HepG2 (cell line): ENCODE measurements around the gene GGA1. TPM values are rescaled to one million over a fixed set of nuclear protein-coding genes. Genes with fewer than 3 reads are reported as not detected.

Experiments used
- AKAP8 ChIP-seq: sonication (generic); formaldehyde crosslinking; IDR thresholded peaks from 2 replicates; pipeline ENCODE4 v1.5.1; 2020; ENCODE audit warnings: mild to moderate bottlenecking, missing genetic modification reagents
- BHLHE40 ChIP-seq: IDR thresholded peaks from 2 replicates; pipeline ENCODE4 v1.6.1; 2011; ENCODE audit warnings: low read length, improper control_type of control experiment
- CEBPG ChIP-seq: IDR thresholded peaks from 2 replicates; pipeline ENCODE4 v1.6.1; 2016
- EHMT2 ChIP-seq: fragments of 200-600 bp; sonication (generic); IDR thresholded peaks from 2 replicates; pipeline ENCODE4 v1.7.0; 2017; ENCODE audit warnings: antibody characterized with exemption, low read depth, low read length, borderline replicate concordance
- ISX ChIP-seq: sonication (generic); formaldehyde crosslinking; conservative IDR thresholded peaks from 2 replicates; pipeline ENCODE4 v1.5.0; 2020; ENCODE audit warnings: missing genetic modification reagents
- KLF13 ChIP-seq: sonication (generic); formaldehyde crosslinking; IDR thresholded peaks from 2 replicates; pipeline ENCODE4 v1.4.0; 2020; ENCODE audit warnings: mild to moderate bottlenecking, missing genetic modification reagents
- KMT2A ChIP-seq: sonication (generic); formaldehyde crosslinking; IDR thresholded peaks from 2 replicates; pipeline ENCODE4 v1.4.0; 2020; ENCODE audit warnings: missing genetic modification reagents
- NCOR1 ChIP-seq: fragments of 200-600 bp; sonication (generic); IDR thresholded peaks from 2 replicates; pipeline ENCODE4 v1.7.0; 2017; ENCODE audit warnings: antibody characterized with exemption, low read length, borderline replicate concordance
- SP5 ChIP-seq: IDR thresholded peaks from 2 replicates; pipeline ENCODE4 v1.6.1; 2016; ENCODE audit warnings: low read depth, borderline replicate concordance
- SRF ChIP-seq: IDR thresholded peaks from 2 replicates; pipeline ENCODE4 v1.6.1; 2011; ENCODE audit warnings: mild to moderate bottlenecking, low read depth, low read length, moderate library complexity
- SRSF4 ChIP-seq: fragments of 200-400 bp; formaldehyde crosslinking; IDR thresholded peaks from one replicate; pipeline ENCODE4 v1.6.1; 2018; ENCODE audit warnings: mild to moderate bottlenecking, low read depth, low read length, moderate library complexity; ENCODE audit not compliant: poor library complexity, severe bottlenecking
- TMF1 ChIP-seq: sonication (generic); formaldehyde crosslinking; IDR thresholded peaks from 2 replicates; pipeline ENCODE4 v1.8.1; 2022; ENCODE audit warnings: low read depth, missing genetic modification reagents
- ZNF292 ChIP-seq: sonication (generic); formaldehyde crosslinking; IDR thresholded peaks from 2 replicates; pipeline ENCODE4 v1.8.1; 2022; ENCODE audit warnings: mild to moderate bottlenecking, low read depth, missing genetic modification reagents, borderline replicate concordance
- ZNF430 ChIP-seq: sonication (generic); formaldehyde crosslinking; IDR thresholded peaks from 2 replicates; pipeline ENCODE4 v1.9.0; 2021; ENCODE audit warnings: mild to moderate bottlenecking, missing genetic modification reagents
- ZNF546 ChIP-seq: sonication (generic); formaldehyde crosslinking; conservative IDR thresholded peaks from 2 replicates; pipeline ENCODE4 v1.8.1; 2023; ENCODE audit warnings: mild to moderate bottlenecking, missing genetic modification reagents
- ZNF761 ChIP-seq: sonication (generic); formaldehyde crosslinking; conservative IDR thresholded peaks from 2 replicates; pipeline ENCODE4 v1.4.0; 2020; ENCODE audit warnings: mild to moderate bottlenecking, missing genetic modification reagents
- ZSCAN12 ChIP-seq: sonication (generic); formaldehyde crosslinking; IDR thresholded peaks from 2 replicates; pipeline ENCODE4 v1.9.0; 2021; ENCODE audit warnings: mild to moderate bottlenecking, missing genetic modification reagents
- polyA plus RNA-seq, 8 experiments: library from polyadenylated mRNA; depleted of rRNA in 3 of 8; stranded (reverse) in 7 of 8; unstranded in 1 of 8; fragments of >200 nt; fragmentation: Illumina TruSeq in 4 of 8; extraction: Trizol in 4 of 8; gene quantifications; 2 replicates each; pipeline versions ENCODE4 v1.2.1 to v1.2.3, GENCODE V29; 2011 to 2016; ENCODE audit warnings: low read depth in 4 of 8, missing spikeins in 1 of 8, mixed read lengths in 1 of 8; ENCODE audit not compliant: insufficient read depth in 1 of 8
- total RNA-seq, 5 experiments: library from RNA; depleted of rRNA; stranded (reverse); fragments of >200 nt; fragmentation: Illumina TruSeq; extraction: Trizol; gene quantifications; 2 replicates each; pipeline ENCODE4 v1.2.3, GENCODE V29; 2016; ENCODE audit warnings: low read depth in 1 of 5
- TF ChIP-seq, protein P1 (sequence below): sonication (generic); formaldehyde crosslinking; IDR thresholded peaks from 2 replicates; pipeline ENCODE4 v1.4.0; 2020; ENCODE audit warnings: missing genetic modification reagents
- TF ChIP-seq, protein P2 (sequence below): sonication (generic); formaldehyde crosslinking; IDR thresholded peaks from 2 replicates; pipeline ENCODE4 v1.5.1; 2020; ENCODE audit warnings: mild to moderate bottlenecking, missing genetic modification reagents
- TF ChIP-seq, protein P3 (sequence below): sonication (generic); formaldehyde crosslinking; IDR thresholded peaks from 2 replicates; pipeline ENCODE4 v1.8.0; 2022; ENCODE audit warnings: mild to moderate bottlenecking, missing genetic modification reagents, borderline replicate concordance

GGA1 gene
- total and polyA plus RNA-seq, 2 of the 13 experiments (the other 11 are each of a cell fraction or from before 2014, with no cell fraction given) = 29.1 to 87.2 TPM

DNA sequence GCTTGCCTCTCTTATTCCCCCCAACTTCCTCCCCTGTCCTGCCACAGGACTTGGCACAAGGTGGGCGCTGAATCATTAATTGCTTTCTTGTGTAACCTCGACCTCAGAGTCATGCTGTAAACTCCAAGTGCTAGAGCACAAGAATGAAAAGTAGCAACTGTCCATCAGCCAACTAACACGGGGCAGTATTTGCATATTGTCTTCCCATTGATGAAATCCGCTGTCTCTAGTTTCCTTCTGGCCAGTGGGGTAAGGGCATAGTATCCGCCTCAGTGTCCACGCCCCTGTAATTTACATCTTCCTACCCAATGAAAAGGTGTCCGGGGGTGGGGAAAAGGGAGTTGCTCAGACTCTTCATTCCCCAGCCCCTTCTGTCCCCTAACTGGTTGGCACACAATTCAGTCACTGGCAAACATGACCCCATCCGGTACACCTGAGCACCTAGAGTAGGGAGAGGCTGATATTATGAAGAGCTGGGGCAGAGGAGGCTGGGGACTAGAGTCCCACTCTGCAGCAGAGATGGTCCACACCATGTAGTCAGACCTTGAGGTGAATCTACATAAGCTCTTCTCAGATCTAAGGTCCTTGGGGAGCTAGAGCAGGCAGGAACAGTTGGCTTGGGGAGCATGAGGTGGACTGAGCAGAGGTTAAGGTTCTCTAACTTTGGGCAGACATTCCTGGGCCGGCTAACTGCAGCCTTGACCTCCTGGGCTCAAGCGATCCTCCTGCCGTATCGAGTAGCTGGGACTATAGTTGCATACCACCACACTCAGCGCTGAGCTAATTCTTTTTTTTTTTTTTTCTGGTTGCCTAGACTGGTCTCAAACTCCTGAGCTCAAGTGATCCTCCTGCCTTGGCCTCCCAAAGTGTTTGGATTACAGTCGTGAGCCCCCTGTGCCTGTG lies 6.8 kb upstream of the GGA1 start (continued):
- TF ChIP-seq, protein P1, sequence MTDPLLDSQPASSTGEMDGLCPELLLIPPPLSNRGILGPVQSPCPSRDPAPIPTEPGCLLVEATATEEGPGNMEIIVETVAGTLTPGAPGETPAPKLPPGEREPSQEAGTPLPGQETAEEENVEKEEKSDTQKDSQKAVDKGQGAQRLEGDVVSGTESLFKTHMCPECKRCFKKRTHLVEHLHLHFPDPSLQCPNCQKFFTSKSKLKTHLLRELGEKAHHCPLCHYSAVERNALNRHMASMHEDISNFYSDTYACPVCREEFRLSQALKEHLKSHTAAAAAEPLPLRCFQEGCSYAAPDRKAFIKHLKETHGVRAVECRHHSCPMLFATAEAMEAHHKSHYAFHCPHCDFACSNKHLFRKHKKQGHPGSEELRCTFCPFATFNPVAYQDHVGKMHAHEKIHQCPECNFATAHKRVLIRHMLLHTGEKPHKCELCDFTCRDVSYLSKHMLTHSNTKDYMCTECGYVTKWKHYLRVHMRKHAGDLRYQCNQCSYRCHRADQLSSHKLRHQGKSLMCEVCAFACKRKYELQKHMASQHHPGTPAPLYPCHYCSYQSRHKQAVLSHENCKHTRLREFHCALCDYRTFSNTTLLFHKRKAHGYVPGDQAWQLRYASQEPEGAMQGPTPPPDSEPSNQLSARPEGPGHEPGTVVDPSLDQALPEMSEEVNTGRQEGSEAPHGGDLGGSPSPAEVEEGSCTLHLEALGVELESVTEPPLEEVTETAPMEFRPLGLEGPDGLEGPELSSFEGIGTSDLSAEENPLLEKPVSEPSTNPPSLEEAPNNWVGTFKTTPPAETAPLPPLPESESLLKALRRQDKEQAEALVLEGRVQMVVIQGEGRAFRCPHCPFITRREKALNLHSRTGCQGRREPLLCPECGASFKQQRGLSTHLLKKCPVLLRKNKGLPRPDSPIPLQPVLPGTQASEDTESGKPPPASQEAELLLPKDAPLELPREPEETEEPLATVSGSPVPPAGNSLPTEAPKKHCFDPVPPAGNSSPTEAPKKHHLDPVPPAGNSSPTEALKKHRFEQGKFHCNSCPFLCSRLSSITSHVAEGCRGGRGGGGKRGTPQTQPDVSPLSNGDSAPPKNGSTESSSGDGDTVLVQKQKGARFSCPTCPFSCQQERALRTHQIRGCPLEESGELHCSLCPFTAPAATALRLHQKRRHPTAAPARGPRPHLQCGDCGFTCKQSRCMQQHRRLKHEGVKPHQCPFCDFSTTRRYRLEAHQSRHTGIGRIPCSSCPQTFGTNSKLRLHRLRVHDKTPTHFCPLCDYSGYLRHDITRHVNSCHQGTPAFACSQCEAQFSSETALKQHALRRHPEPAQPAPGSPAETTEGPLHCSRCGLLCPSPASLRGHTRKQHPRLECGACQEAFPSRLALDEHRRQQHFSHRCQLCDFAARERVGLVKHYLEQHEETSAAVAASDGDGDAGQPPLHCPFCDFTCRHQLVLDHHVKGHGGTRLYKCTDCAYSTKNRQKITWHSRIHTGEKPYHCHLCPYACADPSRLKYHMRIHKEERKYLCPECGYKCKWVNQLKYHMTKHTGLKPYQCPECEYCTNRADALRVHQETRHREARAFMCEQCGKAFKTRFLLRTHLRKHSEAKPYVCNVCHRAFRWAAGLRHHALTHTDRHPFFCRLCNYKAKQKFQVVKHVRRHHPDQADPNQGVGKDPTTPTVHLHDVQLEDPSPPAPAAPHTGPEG (CRISPR knock-in tag) = no peak
- TF ChIP-seq, protein P2, sequence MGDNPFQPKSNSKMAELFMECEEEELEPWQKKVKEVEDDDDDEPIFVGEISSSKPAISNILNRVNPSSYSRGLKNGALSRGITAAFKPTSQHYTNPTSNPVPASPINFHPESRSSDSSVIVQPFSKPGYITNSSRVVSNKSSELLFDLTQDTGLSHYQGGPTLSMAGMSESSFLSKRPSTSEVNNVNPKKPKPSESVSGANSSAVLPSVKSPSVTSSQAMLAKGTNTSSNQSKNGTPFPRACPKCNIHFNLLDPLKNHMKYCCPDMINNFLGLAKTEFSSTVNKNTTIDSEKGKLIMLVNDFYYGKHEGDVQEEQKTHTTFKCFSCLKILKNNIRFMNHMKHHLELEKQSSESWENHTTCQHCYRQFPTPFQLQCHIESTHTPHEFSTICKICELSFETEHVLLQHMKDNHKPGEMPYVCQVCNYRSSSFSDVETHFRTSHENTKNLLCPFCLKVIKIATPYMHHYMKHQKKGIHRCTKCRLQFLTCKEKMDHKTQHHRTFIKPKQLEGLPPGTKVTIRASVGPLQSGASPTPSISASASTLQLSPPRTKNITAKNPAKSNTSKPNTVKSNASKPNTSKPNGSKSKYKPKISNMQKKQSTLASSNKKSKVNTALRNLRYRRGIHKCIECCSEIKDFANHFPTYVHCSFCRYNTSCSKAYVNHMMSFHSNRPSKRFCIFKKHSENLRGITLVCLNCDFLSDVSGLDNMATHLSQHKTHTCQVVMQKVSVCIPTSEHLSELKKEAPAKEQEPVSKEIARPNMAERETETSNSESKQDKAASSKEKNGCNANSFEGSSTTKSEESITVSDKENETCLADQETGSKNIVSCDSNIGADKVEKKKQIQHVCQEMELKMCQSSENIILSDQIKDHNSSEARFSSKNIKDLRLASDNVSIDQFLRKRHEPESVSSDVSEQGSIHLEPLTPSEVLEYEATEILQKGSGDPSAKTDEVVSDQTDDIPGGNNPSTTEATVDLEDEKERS (CRISPR knock-in tag) = no peak
- peak; percentile 46; the same call in 1 of the 2 replicates for TF ChIP-seq NCOR1
- no peak for TF ChIP-seq SRF
- TF ChIP-seq KLF13 (CRISPR knock-in tag) = no peak
- TF ChIP-seq ZNF430 = no peak
- TF ChIP-seq SP5 (CRISPR knock-in tag) = 0 out of 2 replicates have a peak, but pooled peaks have one; percentile 34
- TF ChIP-seq BHLHE40 = no peak
- no peak for TF ChIP-seq ZSCAN12 (CRISPR knock-in tag)
- TF ChIP-seq CEBPG (CRISPR knock-in tag) = no peak
- TF ChIP-seq, protein P3, sequence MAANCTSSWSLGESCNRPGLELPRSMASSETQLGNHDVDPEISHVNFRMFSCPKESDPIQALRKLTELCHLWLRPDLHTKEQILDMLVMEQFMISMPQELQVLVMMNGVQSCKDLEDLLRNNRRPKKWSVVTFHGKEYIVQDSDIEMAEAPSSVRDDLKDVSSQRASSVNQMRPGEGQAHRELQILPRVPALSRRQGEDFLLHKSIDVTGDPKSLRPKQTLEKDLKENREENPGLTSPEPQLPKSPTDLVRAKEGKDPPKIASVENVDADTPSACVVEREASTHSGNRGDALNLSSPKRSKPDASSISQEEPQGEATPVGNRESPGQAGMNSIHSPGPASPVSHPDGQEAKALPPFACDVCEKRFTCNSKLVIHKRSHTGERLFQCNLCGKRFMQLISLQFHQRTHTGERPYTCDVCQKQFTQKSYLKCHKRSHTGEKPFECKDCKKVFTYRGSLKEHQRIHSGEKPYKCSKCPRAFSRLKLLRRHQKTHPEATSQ (CRISPR knock-in tag) = no peak
- no peak for TF ChIP-seq ZNF546
- TF ChIP-seq KMT2A (CRISPR knock-in tag) = no peak
- TF ChIP-seq ISX = no peak
- TF ChIP-seq AKAP8 (CRISPR knock-in tag) = no peak
- TF ChIP-seq ZNF292 (CRISPR knock-in tag) = no peak
- TF ChIP-seq EHMT2 = no peak
- TF ChIP-seq TMF1 (CRISPR knock-in tag) = no peak
- no peak for TF ChIP-seq SRSF4
- no peak for TF ChIP-seq ZNF761 (CRISPR knock-in tag)
